ENCODE results near the gene CCNDBP1. TPM values are rescaled to one million over a fixed set of nuclear protein-coding genes. Genes with fewer than 3 reads are reported as not detected.
"Not testable (repeated sequence)": the region's sequence is repeated elsewhere in the genome, so short reads cannot be mapped to it uniquely, and the experiment has no call there.

Gene CCNDBP1
- total RNA-seq, 1 donor from 2014 or later, result 77.8 TPM

GRCh38 chr15:43190178-43190577, 5.0 kb downstream of the CCNDBP1 start:
- intact Hi-C loops (cut with micrococcal nuclease), result no loop called here

DNA sequence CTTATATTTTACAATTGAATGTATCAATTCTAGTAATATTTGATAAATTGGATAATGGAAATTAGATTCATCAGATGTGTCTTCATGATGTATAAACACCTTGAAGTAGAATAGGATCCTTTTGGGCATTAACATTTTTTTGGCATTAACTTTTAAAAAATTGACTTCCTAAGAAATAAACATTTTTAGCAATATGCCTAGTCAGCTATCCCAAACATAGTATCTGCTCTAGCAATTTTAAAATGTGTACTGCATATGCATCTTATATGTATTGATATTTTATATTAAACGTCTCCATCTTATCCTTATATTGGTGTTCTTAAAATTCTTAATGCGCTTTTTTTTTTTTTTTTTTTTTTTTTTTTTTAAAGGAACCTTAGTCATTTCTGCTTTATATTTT, 8.5 kb downstream of the CCNDBP1 start:
- intact Hi-C loops (cut with micrococcal nuclease), result no loop called here

- intact Hi-C loops (cut with micrococcal nuclease), result no loop called here
These were observed 9.6 kb downstream of the CCNDBP1 start for GRCh38 chr15:43194795-43195194.

DNA sequence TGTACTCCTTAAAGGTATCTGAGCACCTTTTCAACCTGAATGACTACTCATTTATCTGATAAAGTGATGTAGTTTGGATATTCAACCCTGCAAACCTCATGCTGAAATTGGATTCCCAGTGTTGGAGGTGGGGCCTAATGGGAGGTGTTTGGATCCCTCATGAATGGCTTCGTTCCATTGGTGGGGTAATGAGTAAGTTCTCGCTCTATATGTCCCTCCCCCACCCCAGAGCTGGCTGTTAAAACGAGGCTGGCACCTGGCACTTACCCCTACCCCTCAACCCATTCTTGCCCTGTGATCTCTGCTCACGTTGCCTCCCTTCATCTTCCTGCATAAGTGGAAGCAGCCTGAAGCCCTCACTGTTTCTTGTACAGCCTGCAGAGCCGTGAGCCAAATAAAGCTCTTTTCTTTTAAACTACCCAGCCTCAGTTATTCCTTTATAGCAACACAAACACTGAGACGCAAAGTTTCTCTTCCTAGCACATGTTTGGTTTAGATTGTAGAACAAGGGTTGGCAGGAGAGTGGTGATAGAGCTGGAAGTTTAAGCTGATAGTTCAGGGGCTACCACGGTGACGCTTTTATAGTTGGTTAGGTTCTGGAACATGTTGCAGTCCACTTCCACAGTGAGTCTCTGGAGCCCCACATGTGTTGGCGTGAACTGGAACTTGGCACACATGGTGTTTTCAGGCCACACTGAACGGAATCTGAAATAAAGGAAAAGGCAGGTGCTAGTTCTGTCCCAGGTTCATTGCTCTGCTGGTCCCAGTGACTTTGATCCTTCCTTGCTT, 11.8 kb downstream of the CCNDBP1 start:
- intact Hi-C loops (cut with micrococcal nuclease), result no loop called here

DNA sequence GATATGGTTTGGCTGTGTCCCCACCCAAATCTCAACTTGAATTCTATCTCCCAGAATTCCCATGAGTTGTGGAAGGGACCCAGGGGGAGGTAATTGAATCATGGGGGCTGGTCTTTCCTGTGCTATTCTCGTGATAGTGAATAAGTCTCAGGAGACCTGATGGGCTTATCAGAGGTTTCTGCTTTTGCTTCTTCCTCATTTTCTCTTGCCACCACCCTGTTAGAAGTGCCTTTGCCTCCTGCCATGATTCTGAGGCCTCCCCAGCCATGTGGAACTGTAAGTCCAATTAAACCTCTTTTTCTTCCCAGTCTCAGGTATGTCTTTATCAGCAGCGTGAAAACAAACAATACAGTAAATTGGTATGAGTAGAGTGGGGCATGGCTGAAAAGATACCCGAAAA, 12.6 kb downstream of the CCNDBP1 start:
- intact Hi-C loops (cut with micrococcal nuclease), result not testable (repeated sequence)

- intact Hi-C loops (cut with micrococcal nuclease), result not testable (repeated sequence)
These were observed 13.4 kb downstream of the CCNDBP1 start for GRCh38 chr15:43198556-43198955.

- intact Hi-C loops (cut with micrococcal nuclease), result no loop called here
These were observed 13.8 kb downstream of the CCNDBP1 start for GRCh38 chr15:43198992-43199391.

DNA sequence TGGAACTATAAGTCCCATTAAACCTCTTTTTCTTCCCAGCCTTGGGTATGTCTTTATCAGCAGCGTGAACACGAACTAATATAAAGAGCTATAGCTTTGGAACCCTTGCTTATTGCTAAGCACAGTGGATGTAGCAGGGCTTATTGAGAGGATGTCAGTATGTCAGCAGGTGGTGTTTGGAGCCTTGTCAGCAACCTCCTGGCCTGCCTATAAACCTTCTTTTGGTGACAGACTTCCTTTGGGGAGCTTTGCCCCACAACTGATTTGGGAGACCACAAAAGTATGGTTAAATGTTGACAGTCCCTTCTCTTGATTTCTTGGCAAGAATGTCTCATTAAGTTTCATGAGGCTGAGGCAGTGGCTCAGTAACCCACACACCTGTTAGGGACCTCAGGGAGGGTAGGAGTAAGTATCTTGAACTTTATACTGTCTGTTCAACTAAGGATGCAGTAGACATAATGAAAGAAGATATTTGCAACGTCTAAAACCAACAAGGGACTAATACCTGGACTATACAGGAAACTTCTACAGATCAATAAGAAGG, 14.8 kb downstream of the CCNDBP1 start:
- intact Hi-C loops (cut with micrococcal nuclease), result no loop called here

DNA sequence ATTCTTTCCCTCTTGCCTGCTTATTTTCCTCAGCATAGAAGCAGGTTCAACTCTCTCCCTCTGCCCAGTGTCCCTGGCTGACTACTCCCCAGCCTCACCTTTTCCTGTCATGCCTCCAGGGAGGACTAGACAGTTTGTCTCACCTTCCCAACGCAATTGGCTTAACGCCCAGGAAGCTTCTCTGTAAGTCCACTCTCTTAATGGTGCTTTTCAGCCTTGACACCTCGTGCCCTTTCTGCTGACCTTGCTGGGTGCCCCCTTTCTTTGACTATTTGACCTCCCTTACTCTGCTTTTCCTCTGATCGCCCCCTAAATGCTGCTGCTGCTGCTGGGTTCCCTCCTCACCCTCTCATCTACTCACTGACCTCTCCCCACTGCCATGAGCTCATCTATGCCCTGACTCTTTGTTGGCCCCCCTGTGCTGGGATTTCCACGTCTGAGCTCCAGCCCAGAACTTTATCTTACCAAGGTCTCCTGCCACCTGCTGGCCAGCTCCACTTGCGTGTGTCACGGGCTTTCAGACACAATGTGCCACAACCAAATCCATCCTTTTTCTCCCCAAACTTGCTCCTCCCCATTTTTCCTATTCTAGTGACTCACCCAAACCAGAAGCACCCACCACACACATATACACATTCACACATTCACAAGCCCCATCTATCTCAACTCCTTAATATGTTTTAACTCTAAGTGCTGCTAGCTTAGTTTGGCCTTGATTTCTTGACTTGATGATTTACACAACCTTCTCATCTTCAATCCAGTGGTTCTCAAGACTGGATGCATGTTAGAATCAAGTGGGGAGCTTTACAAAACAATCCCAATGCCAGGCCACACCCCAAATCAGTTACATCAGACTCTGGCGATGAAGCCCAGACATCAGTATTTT, 19.1 kb downstream of the CCNDBP1 start:
- intact Hi-C loops (cut with micrococcal nuclease), result loop anchor here (1.0 kb wide), 1 partner anchor 500 kb away; no protein-coding TSS in a partner anchor

GRCh38 chr15:43206054-43206453, 20.9 kb downstream of the CCNDBP1 start:
- intact Hi-C loops (cut with micrococcal nuclease), result no loop called here

- intact Hi-C loops (cut with micrococcal nuclease), result no loop called here
These were observed 21.8 kb downstream of the CCNDBP1 start for GRCh38 chr15:43207024-43207423.

DNA sequence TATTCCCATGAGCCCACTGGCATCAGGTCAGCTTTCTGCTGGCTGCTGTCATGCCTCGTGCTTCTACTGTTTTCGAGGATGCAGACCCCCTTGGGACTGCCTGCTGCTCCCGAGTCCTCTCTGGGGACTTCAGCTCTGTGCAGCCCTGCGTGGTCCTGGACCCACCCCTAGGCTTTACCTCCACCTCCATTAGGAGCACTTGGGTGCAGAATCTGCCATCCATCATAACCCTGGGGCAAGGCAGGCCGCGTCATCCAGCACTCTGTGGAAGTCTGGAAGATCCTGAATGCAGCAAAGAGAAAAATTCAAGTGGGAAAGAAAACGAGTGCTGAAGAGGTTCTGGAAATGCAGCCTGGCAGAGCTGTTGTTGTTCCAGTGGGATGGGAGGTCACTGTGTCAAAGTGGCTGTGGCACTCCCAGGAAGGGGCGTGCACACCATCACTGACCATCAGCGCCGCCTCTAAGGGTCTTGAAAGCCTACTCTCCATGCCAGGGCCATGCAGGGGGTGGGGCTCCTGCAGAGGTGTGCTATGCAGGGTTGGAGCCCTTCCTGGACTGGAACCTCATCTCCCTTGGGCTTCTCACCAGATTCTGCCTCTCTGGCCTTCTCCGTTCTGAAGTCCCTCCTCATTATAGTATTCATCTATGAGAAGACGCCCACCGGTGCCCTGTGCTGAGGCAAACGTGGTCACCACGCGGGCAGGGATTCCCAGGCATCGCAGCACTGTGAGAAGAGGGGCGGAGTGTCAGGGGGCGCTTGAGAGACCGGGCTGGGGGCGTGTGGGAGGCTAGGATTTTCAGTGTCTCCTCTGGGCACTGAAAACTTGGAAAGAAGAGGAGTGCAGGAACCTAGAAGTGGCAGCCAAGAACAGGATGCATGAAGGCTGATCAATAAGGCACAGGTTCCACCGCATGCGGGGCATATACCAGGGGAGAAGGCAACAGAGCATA, 23.1 kb downstream of the CCNDBP1 start:
- intact Hi-C loops (cut with micrococcal nuclease), result no loop called here

- intact Hi-C loops (cut with micrococcal nuclease), result no loop called here
These were observed 24.0 kb downstream of the CCNDBP1 start for GRCh38 chr15:43209059-43209824.

GRCh38 chr15:43210172-43210745, 25.1 kb downstream of the CCNDBP1 start:
- intact Hi-C loops (cut with micrococcal nuclease), result no loop called here

GRCh38 chr15:43210807-43211206, 25.6 kb downstream of the CCNDBP1 start:
- intact Hi-C loops (cut with micrococcal nuclease), result no loop called here

DNA sequence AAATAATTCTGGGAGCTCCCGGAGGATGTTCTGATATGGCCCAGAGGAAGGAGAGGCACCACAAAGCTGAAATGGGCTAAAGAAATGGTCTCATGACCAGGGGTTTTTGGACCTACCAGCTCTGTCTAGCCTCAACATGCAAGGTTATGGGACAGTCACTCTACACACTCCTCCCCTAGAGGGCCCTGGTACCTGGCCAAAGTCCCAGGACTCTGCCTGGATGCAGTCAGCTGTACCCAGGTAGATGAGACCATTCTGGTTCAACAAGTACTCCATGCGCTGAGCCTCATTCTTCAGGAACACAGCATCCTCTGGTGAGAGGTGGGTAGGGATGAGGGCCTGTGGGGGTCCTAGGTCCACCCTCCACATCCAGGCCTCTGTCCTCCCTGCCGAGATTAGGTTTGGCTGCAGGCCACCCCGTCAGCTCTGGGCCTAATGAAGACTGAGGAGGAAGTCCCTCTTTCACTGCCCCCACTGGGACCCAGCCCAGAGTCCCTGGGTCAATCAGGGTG, 26.1 kb downstream of the CCNDBP1 start:
- intact Hi-C loops (cut with micrococcal nuclease), result no loop called here

- intact Hi-C loops (cut with micrococcal nuclease), result no loop called here
These were observed 27.1 kb downstream of the CCNDBP1 start for GRCh38 chr15:43212299-43212698.

DNA sequence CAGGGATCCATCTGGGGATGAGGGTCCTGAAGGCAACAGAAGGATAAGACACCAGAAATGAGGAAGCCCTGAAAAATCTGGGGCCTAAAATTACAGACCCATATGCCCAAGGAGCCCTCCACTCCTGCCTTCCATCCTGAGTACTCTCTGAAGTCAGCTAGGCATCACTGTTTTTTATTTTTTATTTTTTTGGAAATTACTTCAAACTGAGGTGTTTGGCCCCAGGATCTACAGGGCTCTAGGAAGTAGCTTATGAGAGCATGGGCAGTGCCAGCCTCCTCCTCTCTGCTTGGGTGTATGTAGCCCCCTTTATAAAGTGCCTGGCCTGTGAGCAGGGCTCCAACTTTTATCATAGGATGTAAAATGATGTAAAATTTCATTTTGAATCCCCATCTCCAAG, 27.7 kb downstream of the CCNDBP1 start:
- intact Hi-C loops (cut with micrococcal nuclease), result no loop called here

DNA sequence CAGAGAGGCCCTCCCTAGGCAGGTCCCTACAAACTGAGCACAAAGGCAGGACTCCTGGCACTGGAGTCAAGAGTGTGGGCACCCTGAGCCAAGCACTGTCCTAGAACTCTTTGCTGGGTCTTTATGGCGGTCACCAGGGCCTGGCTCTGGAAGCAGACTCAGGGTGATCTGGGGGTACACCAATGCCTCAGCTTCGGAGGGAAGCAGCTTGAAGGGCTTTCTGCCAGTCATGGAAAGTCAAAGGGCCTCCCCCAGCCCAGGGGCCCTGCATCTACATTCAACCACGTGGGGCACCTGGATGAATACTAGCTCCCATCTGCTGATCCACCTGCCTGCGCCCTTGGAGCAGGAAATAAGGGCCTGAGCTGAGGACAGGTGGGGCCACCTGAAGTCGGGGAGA, 28.3 kb downstream of the CCNDBP1 start:
- intact Hi-C loops (cut with micrococcal nuclease), result no loop called here

DNA sequence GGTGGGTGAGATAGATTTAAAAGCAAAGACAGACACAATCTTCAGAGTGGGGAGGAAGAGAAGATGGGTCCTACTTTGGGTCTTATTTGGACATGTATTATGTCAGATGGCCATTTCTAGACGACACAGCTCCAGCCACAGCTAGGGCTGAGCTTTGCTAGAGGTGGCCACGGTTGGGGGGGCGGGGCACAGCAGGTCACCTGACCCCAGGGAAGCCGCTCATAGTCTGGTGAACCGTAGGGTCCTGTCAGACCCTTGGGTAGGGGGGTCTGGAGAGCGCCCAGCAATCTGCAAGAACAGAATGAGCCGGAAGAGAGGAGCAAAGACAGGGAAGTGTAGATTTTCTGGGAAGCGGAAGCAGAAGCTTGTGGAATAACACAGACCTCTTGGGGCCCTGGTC, 29.0 kb downstream of the CCNDBP1 start:
- intact Hi-C loops (cut with micrococcal nuclease), result no loop called here

Data from T-helper 1 cell treated with Interleukin-12 subunit alpha and Interleukin-12 subunit beta and Interleukin-4 antibody, amounts not matched to agents 30 ng/mL and 1 ng/mL, for 36 hours (primary cell).